Thyroid gland (tissue), 4 donors: Measurements from ENCODE around the gene MAP3K9.

ENCODE experiments used
- CTCF ChIP-seq, 6 experiments: fragments of 200-600 bp in 3 of 6; fragments of 450-650 bp in 3 of 6; sonication (generic) in 3 of 6; IDR thresholded peaks; one replicate each; pipeline ENCODE4 v1.5.1; 2016 to 2019; ENCODE audit warnings: antibody characterized with exemption in 6 of 6, mild to moderate bottlenecking in 2 of 6, inconsistent platforms in 1 of 6, moderate library complexity in 1 of 6
- POLR2A ChIP-seq, 2 donors: fragments of 450-650 bp; IDR thresholded peaks; one replicate each; pipeline ENCODE4 v1.6.1; 2017; ENCODE audit warnings: antibody characterized with exemption in 2 of 2, mild to moderate bottlenecking in 2 of 2, moderate library complexity in 1 of 2

DNA sequence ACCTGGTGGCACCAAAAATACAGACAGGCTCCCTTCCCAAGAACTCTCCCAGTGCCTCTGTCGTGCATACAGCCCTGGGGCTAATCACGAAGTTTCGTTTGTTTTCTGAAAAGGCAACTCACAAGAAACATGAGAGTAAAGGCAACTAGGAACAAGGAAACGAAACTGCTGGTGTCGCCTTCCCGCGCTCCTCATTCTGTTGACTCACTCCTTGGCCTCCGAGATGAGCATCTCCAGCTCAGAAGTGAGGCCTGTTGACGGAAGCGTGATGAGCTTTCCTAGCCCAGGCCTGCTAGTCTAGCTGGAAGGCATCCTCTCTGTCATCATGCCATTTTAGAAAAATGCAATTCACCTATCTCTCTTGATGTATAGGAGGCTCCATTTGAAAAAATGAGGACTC lies 117.1 kb downstream of the MAP3K9 start:
- TF ChIP-seq CTCF (IDR thresholded peaks at IDR 0.05) (no peak), POLR2A (IDR thresholded peaks at IDR 0.05) (no peak)
